K562 (cell line): ENCODE data around the gene DNAH10. TPM values are rescaled to one million over a fixed set of nuclear protein-coding genes. Genes with fewer than 3 reads are reported as not detected.

Experiments used
- ATF1 ChIP-seq, 2 experiments: fragments of 450-650 bp in 1 of 2; IDR thresholded peaks; 2 replicates each; pipeline ENCODE4 v1.6.1; 2016; ENCODE audit warnings: missing compliant biosample characterization in 1 of 2, missing genetic modification characterization in 1 of 2
- ATF3 ChIP-seq, 2 experiments: fragments of 450-650 bp in 1 of 2; sonication (generic) in 1 of 2; formaldehyde crosslinking in 1 of 2; IDR thresholded peaks in 1 of 2; conservative IDR thresholded peaks in 1 of 2; 2 replicates each; pipeline versions ENCODE4 v1.6.1 to v1.8.1; 2016 to 2023; ENCODE audit warnings: mild to moderate bottlenecking in 2 of 2, moderate library complexity in 2 of 2, inconsistent platforms in 1 of 2, missing genetic modification reagents in 1 of 2
- FOXA3 ChIP-seq, 2 experiments: fragments of 450-650 bp in 1 of 2; sonication (generic) in 1 of 2; formaldehyde crosslinking; IDR thresholded peaks in 1 of 2; conservative IDR thresholded peaks in 1 of 2; 2 replicates each; pipeline versions ENCODE4 v1.4.0 to v1.8.0; 2020 to 2022; ENCODE audit warnings: mild to moderate bottlenecking in 2 of 2, missing genetic modification reagents in 1 of 2
- FOXO4 ChIP-seq: fragments of 450-650 bp; formaldehyde crosslinking; IDR thresholded peaks from 2 replicates; pipeline ENCODE4 v1.4.0; 2020; ENCODE audit warnings: mild to moderate bottlenecking, moderate library complexity
- HMGXB4 ChIP-seq: sonication (generic); formaldehyde crosslinking; IDR thresholded peaks from 2 replicates; pipeline ENCODE4 v1.8.1; 2023; ENCODE audit warnings: mild to moderate bottlenecking, missing genetic modification reagents
- ILK ChIP-seq: fragments of 450-650 bp; IDR thresholded peaks from 2 replicates; pipeline ENCODE4 v1.6.1; 2016; ENCODE audit warnings: missing genetic modification characterization, low read depth, mild to moderate bottlenecking, missing compliant biosample characterization, moderate library complexity, borderline replicate concordance
- KLF10 ChIP-seq: fragments of 250-450 bp; sonication (Bioruptor Pico); IDR thresholded peaks from 2 replicates; pipeline ENCODE4 v1.6.1; 2021; ENCODE audit warnings: matching md5 sums
- L3MBTL2 ChIP-seq: fragments of 450-650 bp; IDR thresholded peaks from 2 replicates; pipeline ENCODE4 v1.6.1; 2016; ENCODE audit warnings: mild to moderate bottlenecking, moderate library complexity
- MAFG ChIP-seq: fragments of 450-650 bp; conservative IDR thresholded peaks from 2 replicates; pipeline ENCODE4 v1.6.1; 2016; ENCODE audit warnings: missing genetic modification characterization, missing compliant biosample characterization
- MCM3 ChIP-seq: fragments of 450-650 bp; IDR thresholded peaks from 2 replicates; pipeline ENCODE4 v1.6.1; 2016
- NFYB ChIP-seq: IDR thresholded peaks from 2 replicates; pipeline ENCODE4 v1.6.1; 2011; ENCODE audit warnings: mild to moderate bottlenecking, moderate library complexity; ENCODE audit not compliant: insufficient read length; ENCODE audit errors: extremely low read depth
- NR3C1 ChIP-seq: sonication (generic); formaldehyde crosslinking; IDR thresholded peaks from 2 replicates; pipeline ENCODE4 v1.8.1; 2022; ENCODE audit warnings: missing genetic modification reagents
- PCBP2 ChIP-seq: fragments of 200-400 bp; formaldehyde crosslinking; IDR thresholded peaks from 2 replicates; pipeline ENCODE4 v1.6.1; 2018; ENCODE audit warnings: low read length, low read depth, mild to moderate bottlenecking, moderate library complexity; ENCODE audit not compliant: poor library complexity, severe bottlenecking
- POLR2A ChIP-seq: fragments of 450-650 bp; conservative IDR thresholded peaks from 2 replicates; pipeline ENCODE4 v1.6.1; 2016
- SP1 ChIP-seq: sonication (generic); formaldehyde crosslinking; IDR thresholded peaks from 2 replicates; pipeline ENCODE4 v1.8.1; 2022; ENCODE audit warnings: mild to moderate bottlenecking, missing genetic modification reagents
- TCF7 ChIP-seq: sonication (generic); IDR thresholded peaks from 2 replicates; pipeline ENCODE4 v1.6.1; 2016; ENCODE audit warnings: antibody characterized with exemption, borderline replicate concordance
- ZNF12 ChIP-seq: sonication (generic); formaldehyde crosslinking; IDR thresholded peaks from 2 replicates; pipeline ENCODE4 v1.4.0; 2020; ENCODE audit warnings: mild to moderate bottlenecking, missing genetic modification reagents
- ZNF324 ChIP-seq: fragments of 250-450 bp; sonication (Bioruptor Pico); IDR thresholded peaks from 2 replicates; pipeline ENCODE4 v1.4.0; 2020; ENCODE audit warnings: mild to moderate bottlenecking
- ZNF449 ChIP-seq: fragments of 250-450 bp; sonication (Bioruptor Pico); IDR thresholded peaks from 2 replicates; pipeline ENCODE4 v1.8.0; 2022; ENCODE audit warnings: moderate library complexity, mild to moderate bottlenecking, inconsistent platforms
- ZNF583 ChIP-seq: fragments of 250-450 bp; sonication (Bioruptor Pico); IDR thresholded peaks from 2 replicates; pipeline ENCODE4 v1.4.0; 2020
- polyA plus RNA-seq, 8 experiments: library from polyadenylated mRNA; depleted of rRNA in 4 of 8; stranded (reverse) in 5 of 8; unstranded in 3 of 8; fragments of >200 nt; fragmentation: Nextera tagmentation in 2 of 8; fragmentation: Illumina TruSeq in 1 of 8; extraction: Ambion mirVana in 2 of 8; extraction: Trizol in 1 of 8; gene quantifications; 2 replicates each; pipeline versions ENCODE4 v1.2.1 to v1.2.3, GENCODE V29; 2011 to 2014; ENCODE audit warnings: inconsistent platforms in 1 of 8, missing spikeins in 1 of 8
- total RNA-seq, 7 experiments: library from RNA; depleted of rRNA in 6 of 7; stranded (reverse); fragments of >200 nt in 6 of 7; fragmentation: Illumina TruSeq in 2 of 7; extraction: Trizol in 2 of 7; gene quantifications; 2 replicates each; pipeline versions ENCODE4 v1.2.1 to v1.2.3, GENCODE V29; 2011 to 2021; ENCODE audit warnings: low replicate concordance in 1 of 7
- TF ChIP-seq, protein P1 (sequence below): fragments of 450-650 bp; formaldehyde crosslinking; IDR thresholded peaks from 2 replicates; pipeline ENCODE4 v1.4.0; 2022; ENCODE audit warnings: mild to moderate bottlenecking, moderate library complexity
- TF ChIP-seq, protein P2 (sequence below): sonication (generic); formaldehyde crosslinking; IDR thresholded peaks from 2 replicates; pipeline ENCODE4 v1.8.1; 2023; ENCODE audit warnings: mild to moderate bottlenecking, missing genetic modification reagents

DNAH10 gene
- total and polyA plus RNA-seq, 9 of the 15 experiments (the other 6 are each of a cell fraction or from before 2014, with no cell fraction given): 0.01 to 0.06 (median 0.04) TPM; not detected in 1

DNA sequence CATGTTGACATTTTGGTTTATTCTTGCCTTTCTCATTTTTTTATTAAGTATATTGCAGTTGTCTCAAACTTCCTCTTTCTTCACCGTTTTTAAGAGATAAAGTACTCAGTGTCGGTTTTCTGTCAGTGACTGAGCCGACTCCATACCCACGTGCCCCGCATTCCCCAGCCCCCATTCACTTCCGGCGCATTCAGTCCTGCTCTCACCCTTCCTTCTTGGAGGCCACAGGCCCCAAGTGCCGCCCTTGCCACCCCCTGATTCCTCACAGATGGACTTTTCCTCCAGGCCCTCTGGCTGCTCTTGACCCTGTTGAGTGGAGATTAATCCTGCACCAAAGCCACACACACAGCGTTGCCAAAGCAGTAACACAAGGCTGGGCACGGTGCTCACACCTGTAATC lies 19.1 kb upstream of the DNAH10 start (continued):
- TF ChIP-seq HMGXB4 (CRISPR knock-in tag) (no peak), NR3C1 (CRISPR knock-in tag) (no peak), POLR2A (no peak), ZNF324 (CRISPR knock-in tag) (no peak), ATF3 (IDR thresholded peaks at IDR 0.05) (no peak), ATF3 (CRISPR knock-in tag; conservative IDR thresholded peaks at IDR 0.05) (no peak), MAFG (tag) (no peak), SP1 (CRISPR knock-in tag) (no peak), ILK (tag) (no peak), NFYB (no peak), FOXA3 (CRISPR knock-in tag; conservative IDR thresholded peaks at IDR 0.05 in 1 of 2, IDR thresholded peaks at IDR 0.05 in 1 of 2) (no peak), TCF7 (no peak), ATF1 (CRISPR knock-in tag; IDR thresholded peaks at IDR 0.05) (no peak), ATF1 (tag; IDR thresholded peaks at IDR 0.05) (no peak), ZNF12 (CRISPR knock-in tag) (no peak), ZNF583 (CRISPR knock-in tag) (peak; percentile 85; the same call in 1 of the 2 replicates), KLF10 (CRISPR knock-in tag) (no peak), PCBP2 (no peak), ZNF449 (CRISPR knock-in tag) (peak; percentile 85; the same call in 1 of the 2 replicates), MCM3 (no peak), FOXO4 (no peak), L3MBTL2 (peak; percentile 59)
- TF ChIP-seq, protein P1, sequence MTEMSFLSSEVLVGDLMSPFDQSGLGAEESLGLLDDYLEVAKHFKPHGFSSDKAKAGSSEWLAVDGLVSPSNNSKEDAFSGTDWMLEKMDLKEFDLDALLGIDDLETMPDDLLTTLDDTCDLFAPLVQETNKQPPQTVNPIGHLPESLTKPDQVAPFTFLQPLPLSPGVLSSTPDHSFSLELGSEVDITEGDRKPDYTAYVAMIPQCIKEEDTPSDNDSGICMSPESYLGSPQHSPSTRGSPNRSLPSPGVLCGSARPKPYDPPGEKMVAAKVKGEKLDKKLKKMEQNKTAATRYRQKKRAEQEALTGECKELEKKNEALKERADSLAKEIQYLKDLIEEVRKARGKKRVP (CRISPR knock-in tag): peak; percentile 82
- TF ChIP-seq, protein P2, sequence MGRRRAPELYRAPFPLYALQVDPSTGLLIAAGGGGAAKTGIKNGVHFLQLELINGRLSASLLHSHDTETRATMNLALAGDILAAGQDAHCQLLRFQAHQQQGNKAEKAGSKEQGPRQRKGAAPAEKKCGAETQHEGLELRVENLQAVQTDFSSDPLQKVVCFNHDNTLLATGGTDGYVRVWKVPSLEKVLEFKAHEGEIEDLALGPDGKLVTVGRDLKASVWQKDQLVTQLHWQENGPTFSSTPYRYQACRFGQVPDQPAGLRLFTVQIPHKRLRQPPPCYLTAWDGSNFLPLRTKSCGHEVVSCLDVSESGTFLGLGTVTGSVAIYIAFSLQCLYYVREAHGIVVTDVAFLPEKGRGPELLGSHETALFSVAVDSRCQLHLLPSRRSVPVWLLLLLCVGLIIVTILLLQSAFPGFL (CRISPR knock-in tag): no peak
